ENCODE measurements around the gene MRPL58. TPM values are rescaled to one million over a fixed set of nuclear protein-coding genes. Genes with fewer than 3 reads are reported as not detected.

Gene MRPL58
- total RNA-seq, 1 experiment from 2014 or later, result 41.0 TPM

DNA sequence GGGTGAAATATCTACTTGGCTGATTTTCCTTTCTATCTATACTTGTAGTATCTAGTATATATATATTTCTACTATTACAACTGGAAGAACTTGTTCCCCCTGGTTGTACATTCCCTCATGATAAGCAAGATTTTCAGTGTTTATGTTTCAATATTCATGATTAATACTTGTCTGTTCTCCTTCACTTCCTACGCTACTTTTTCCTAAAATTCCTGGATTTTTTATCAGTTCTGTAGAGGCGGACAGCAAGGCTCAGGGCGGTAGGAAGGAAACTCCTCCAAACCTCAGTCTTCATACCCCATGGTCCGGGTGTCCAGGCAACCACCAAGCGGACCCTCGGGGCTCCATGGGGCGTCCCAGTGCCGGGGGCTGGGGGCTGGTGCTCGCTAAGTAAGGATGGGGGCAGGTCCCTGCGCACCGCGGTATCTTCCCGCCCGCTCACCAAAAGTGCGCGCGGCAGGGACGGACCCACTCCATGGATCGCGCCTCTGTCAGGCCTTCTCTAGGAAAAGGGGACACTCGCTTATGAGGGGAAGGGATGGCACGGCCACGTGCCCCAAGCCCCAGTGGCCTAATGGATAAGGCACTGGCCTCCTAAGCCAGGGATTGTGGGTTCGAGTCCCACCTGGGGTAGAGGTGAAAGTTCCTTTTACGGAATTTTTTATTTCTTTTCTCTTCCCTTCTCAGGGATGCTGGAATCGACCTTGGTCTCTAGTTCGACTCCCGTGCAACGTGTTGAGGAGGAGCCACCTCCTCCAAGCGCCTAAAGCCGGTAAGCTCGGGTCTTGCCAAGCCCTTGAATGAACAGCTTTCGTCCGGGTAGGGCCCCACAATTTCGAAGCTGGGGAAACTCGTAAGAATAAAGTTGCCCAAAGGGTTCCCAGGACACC, 21.1 kb downstream of the MRPL58 start:
- Histone ChIP-seq H3K27me3 (ENCODE audit: insufficient read depth, low read length) (no peaks in the 10 kb centered on the region), H3K56ac (ENCODE audit: insufficient read length, low read depth, low read length) (no peak overlapping the region), H4K8ac (replicated peaks; ENCODE audit: insufficient read length, low read depth, low read length) (no peak overlapping the region), H2BK12ac (ENCODE audit: insufficient read length, low read depth, low read length) (no peak overlapping the region), H3K4me2 (ENCODE audit: insufficient read depth, insufficient read length, low read length) (peak overlapping the region; percentile 53), H3K9me3 (ENCODE audit: control insufficient read depth, low read depth, low read length) (no peaks in the 10 kb centered on the region), H4K91ac (ENCODE audit: insufficient read length, low read depth, low read length) (no peak overlapping the region), H3K18ac (ENCODE audit: insufficient read length, low read depth, low read length) (peak overlapping the region; percentile 49), H3K4ac (ENCODE audit: low read depth, low read length) (no peak overlapping the region), H2BK20ac (ENCODE audit: low read depth, low read length, poor library complexity, severe bottlenecking) (no peak overlapping the region), H2BK15ac (ENCODE audit: low read depth, low read length) (no peak overlapping the region), H3K9ac (ENCODE audit: extremely low read depth, insufficient read length, low read length) (peak overlapping the region; percentile 45), H2AK5ac (ENCODE audit: insufficient read length, low read length) (no peak overlapping the region), H3T11ph (ENCODE audit: low read length) (no peak overlapping the region), H2AFZ (ENCODE audit: low read length) (no peak overlapping the region), H3K79me2 (ENCODE audit: insufficient read depth, low read length) (no peaks in the 10 kb centered on the region), H3K14ac (ENCODE audit: insufficient read depth, low read length) (peak overlapping the region; percentile 53; the same call in 1 of the 2 replicates), H3K23ac (ENCODE audit: insufficient read length, low read depth, low read length) (no peak overlapping the region), H4K5ac (ENCODE audit: insufficient read length, low read depth, low read length) (no peak overlapping the region), H4K20me1 (ENCODE audit: control insufficient read depth, insufficient read depth, insufficient read length) (no peaks in the 10 kb centered on the region), H3K27ac (ENCODE audit: insufficient read length, low read depth, low read length) (no peak overlapping the region), H3K4me1 (ENCODE audit: insufficient read depth, low read length) (no peaks in the 10 kb centered on the region; the same call in 1 of the 2 replicates), H3K79me1 (ENCODE audit: insufficient read depth, low read depth, low read length, poor library complexity, severe bottlenecking) (no peaks in the 10 kb centered on the region), H3K23me2 (ENCODE audit: insufficient read length, low read depth, low read length, poor library complexity, severe bottlenecking) (peaks cover 3% of the 10 kb centered on the region), H2BK5ac (ENCODE audit: insufficient read length, low read length) (no peak overlapping the region), H2BK120ac (ENCODE audit: low read depth, low read length, poor library complexity, severe bottlenecking) (no peak overlapping the region)
- H3K9me3 Mint-ChIP-seq, result peaks cover 23 to 26% of the 10 kb centered on the region in 2 experiments
- H3K27ac Mint-ChIP-seq, result peak overlapping the region; percentile 28 to 99 (median 98); a peak in 6 of 7 replicates
- peak; percentile 98 for DNase-seq
- TF ChIP-seq, protein P1, sequence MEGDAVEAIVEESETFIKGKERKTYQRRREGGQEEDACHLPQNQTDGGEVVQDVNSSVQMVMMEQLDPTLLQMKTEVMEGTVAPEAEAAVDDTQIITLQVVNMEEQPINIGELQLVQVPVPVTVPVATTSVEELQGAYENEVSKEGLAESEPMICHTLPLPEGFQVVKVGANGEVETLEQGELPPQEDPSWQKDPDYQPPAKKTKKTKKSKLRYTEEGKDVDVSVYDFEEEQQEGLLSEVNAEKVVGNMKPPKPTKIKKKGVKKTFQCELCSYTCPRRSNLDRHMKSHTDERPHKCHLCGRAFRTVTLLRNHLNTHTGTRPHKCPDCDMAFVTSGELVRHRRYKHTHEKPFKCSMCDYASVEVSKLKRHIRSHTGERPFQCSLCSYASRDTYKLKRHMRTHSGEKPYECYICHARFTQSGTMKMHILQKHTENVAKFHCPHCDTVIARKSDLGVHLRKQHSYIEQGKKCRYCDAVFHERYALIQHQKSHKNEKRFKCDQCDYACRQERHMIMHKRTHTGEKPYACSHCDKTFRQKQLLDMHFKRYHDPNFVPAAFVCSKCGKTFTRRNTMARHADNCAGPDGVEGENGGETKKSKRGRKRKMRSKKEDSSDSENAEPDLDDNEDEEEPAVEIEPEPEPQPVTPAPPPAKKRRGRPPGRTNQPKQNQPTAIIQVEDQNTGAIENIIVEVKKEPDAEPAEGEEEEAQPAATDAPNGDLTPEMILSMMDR (conservative IDR thresholded peaks at IDR 0.05), result no peak; the same call in 2 of the 3 replicates
- H3K4me1 Mint-ChIP-seq, result peaks cover 15 to 24% of the 10 kb centered on the region in 2 experiments
- H3K4me3 Mint-ChIP-seq, result peak overlapping the region; percentile 96 to 98
- no CpG with 5 or more reads among the region's 36 CpGs for WGBS (ENCODE audit: extremely low coverage, insufficient read length, low lambda C conversion rate)
- peaks cover 20% of the 10 kb centered on the region for H3K27me3 Mint-ChIP-seq (ENCODE audit: low read depth)
- peaks cover 9 to 23% (median 17%) of the 10 kb centered on the region in 3 experiments for H3K36me3 Mint-ChIP-seq (ENCODE audit: insufficient read depth in 1 of 3, low read depth in 3 of 3)
